ENCODE measurements around the gene TRIM56.
"Not testable (repeated sequence)": the region's sequence is repeated elsewhere in the genome, so short reads cannot be mapped to it uniquely, and the experiment has no call there.

TRIM56 gene

GRCh38 chr7:101092266-101092905 is 7.1 kb downstream of the TRIM56 start:
- not testable (repeated sequence) for DNase-seq (ENCODE audit: low spot score)

- DNase-seq (ENCODE audit: low spot score): no peak
These were observed 8.6 kb downstream of the TRIM56 start for GRCh38 chr7:101093906-101094305.

GRCh38 chr7:101094376-101094775 is 9.1 kb downstream of the TRIM56 start:
- DNase-seq (ENCODE audit: low spot score): no peak

GRCh38 chr7:101094791-101095375 is 9.6 kb downstream of the TRIM56 start:
- DNase-seq (ENCODE audit: low spot score): peak; percentile 67

- DNase-seq (ENCODE audit: low spot score): no peak
These were observed 11.2 kb downstream of the TRIM56 start for GRCh38 chr7:101096331-101096956.

- no peak for DNase-seq (ENCODE audit: low spot score)
These were observed 11.7 kb downstream of the TRIM56 start for GRCh38 chr7:101096957-101097347.

GRCh38 chr7:101097561-101097960 is 12.3 kb downstream of the TRIM56 start:
- DNase-seq (ENCODE audit: low spot score): no peak

- DNase-seq (ENCODE audit: low spot score): peak; percentile 78
These were observed 14.9 kb downstream of the TRIM56 start for GRCh38 chr7:101099969-101100781.

GRCh38 chr7:101100858-101101847 is 15.9 kb downstream of the TRIM56 start:
- DNase-seq (ENCODE audit: low spot score): no peak

- DNase-seq (ENCODE audit: low spot score): no peak
These were observed 16.7 kb downstream of the TRIM56 start for GRCh38 chr7:101102026-101102425.

GRCh38 chr7:101103701-101104100 is 18.4 kb downstream of the TRIM56 start:
- not testable (repeated sequence) for DNase-seq (ENCODE audit: low spot score)

GRCh38 chr7:101104193-101104713 is 19.0 kb downstream of the TRIM56 start:
- DNase-seq (ENCODE audit: low spot score): no peak

- no peak for DNase-seq (ENCODE audit: low spot score)
These were observed 19.5 kb downstream of the TRIM56 start for GRCh38 chr7:101104799-101105198.

GRCh38 chr7:101105248-101105647 is 20.0 kb downstream of the TRIM56 start:
- DNase-seq (ENCODE audit: low spot score): not testable (repeated sequence)

- DNase-seq (ENCODE audit: low spot score): no peak
These were observed 21.1 kb downstream of the TRIM56 start for GRCh38 chr7:101106386-101106785.

- no peak for DNase-seq (ENCODE audit: low spot score)
These were observed 23.1 kb downstream of the TRIM56 start for GRCh38 chr7:101108330-101108857.

GRCh38 chr7:101108961-101109360 is 23.7 kb downstream of the TRIM56 start:
- DNase-seq (ENCODE audit: low spot score): no peak

- no peak for DNase-seq (ENCODE audit: low spot score)
These were observed 24.1 kb downstream of the TRIM56 start for GRCh38 chr7:101109368-101109767.

GRCh38 chr7:101111261-101111660 is 26.0 kb downstream of the TRIM56 start:
- no peak for DNase-seq (ENCODE audit: low spot score)

- DNase-seq (ENCODE audit: low spot score): no peak
These were observed 27.0 kb downstream of the TRIM56 start for GRCh38 chr7:101112233-101112632.

- DNase-seq (ENCODE audit: low spot score): not testable (repeated sequence)
These were observed 27.9 kb downstream of the TRIM56 start for GRCh38 chr7:101113140-101113539.

All from ecto neural progenitor cell (in vitro differentiated cells).